Smooth muscle cell of the brain vasculature (primary cell): ENCODE data around the gene SETD3.

ENCODE experiments used
- DNase-seq: peaks from one replicate; pipeline ENCODE4 v3.0.0-alpha.2; 2012; ENCODE audit warnings: low read depth, low spot score

Gene SETD3

GRCh38 chr14:99393059-99393655 lies 87.5 kb downstream of the SETD3 start:
- no peak for DNase-seq

- DNase-seq, result no peak
Observed at GRCh38 chr14:99391671-99392070, 89.0 kb downstream of the SETD3 start.

- DNase-seq, result no peak
Observed at GRCh38 chr14:99389174-99389826, 91.4 kb downstream of the SETD3 start.

- no peak for DNase-seq
Observed at GRCh38 chr14:99388286-99388685, 92.4 kb downstream of the SETD3 start.

- DNase-seq, result no peak
Observed at GRCh38 chr14:99387880-99388279, 92.8 kb downstream of the SETD3 start.

GRCh38 chr14:99384450-99385417 lies 95.9 kb downstream of the SETD3 start:
- DNase-seq, result no peak

GRCh38 chr14:99383472-99384449 lies 96.9 kb downstream of the SETD3 start:
- no peak for DNase-seq

- DNase-seq, result no peak
Observed at GRCh38 chr14:99382781-99383471, 97.7 kb downstream of the SETD3 start.

GRCh38 chr14:99382071-99382470 lies 98.6 kb downstream of the SETD3 start:
- DNase-seq, result no peak

- no peak for DNase-seq
Observed at GRCh38 chr14:99381688-99382060, 99.0 kb downstream of the SETD3 start.

- no peak for DNase-seq
Observed at GRCh38 chr14:99380991-99381687, 99.5 kb downstream of the SETD3 start.

- DNase-seq, result no peak
Observed at GRCh38 chr14:99380402-99380801, 100.3 kb downstream of the SETD3 start.

- no peak for DNase-seq
Observed at GRCh38 chr14:99378782-99379214, 101.9 kb downstream of the SETD3 start.

GRCh38 chr14:99377951-99378350 lies 102.7 kb downstream of the SETD3 start:
- DNase-seq, result no peak

GRCh38 chr14:99374964-99375363 lies 105.7 kb downstream of the SETD3 start:
- no peak for DNase-seq

GRCh38 chr14:99363616-99364290 lies 116.9 kb downstream of the SETD3 start:
- DNase-seq, result no peak

GRCh38 chr14:99363051-99363450 lies 117.6 kb downstream of the SETD3 start:
- DNase-seq, result no peak

- DNase-seq, result no peak
Observed at GRCh38 chr14:99361596-99362215, 119.0 kb downstream of the SETD3 start.
